Measurements from ENCODE around the gene HSPB6. TPM values are rescaled to one million over a fixed set of nuclear protein-coding genes. Genes with fewer than 3 reads are reported as not detected.
A peak's percentile ranks its signal among the peaks of the same experiment; 100 is the strongest.

Gene HSPB6
- total RNA-seq, 1 donor from 2014 or later = 0.49 TPM

DNA sequence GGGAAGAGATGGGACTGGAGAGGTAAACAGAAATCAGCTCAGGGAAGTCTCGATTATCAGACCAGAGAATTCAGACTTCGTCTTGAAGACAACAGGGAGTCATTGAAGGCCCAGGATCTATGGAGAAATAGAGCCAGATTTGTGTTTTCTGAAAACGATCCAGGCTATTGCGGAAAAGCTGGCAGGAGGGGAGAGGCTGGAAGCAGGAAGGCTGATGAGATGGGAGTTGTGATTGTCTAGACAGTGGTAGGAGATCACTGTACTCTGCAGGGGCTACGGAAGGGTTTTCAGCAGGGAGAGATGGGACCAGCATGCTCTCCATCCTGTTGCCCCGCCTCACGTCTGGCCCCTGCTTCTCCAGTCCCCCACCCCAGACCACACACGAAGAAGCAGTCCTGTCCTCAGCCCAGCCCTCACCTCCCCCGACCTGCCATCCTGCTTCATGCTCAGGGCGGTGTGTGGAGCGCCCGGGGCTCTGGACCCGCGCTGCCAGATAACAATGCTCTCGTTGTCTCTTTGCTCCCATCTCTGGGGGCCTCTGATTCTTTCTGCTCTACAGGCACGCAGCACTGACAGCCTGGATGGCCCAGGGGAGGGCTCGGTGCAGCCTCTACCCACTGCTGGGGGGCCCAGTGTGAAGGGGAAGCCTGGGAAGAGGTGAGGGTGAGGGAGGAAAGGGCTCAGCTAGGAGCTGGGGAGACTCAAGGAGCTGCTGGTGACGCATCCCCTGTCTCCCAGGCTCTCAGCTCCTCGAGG is 20.4 kb upstream of the HSPB6 start:
- Mint-ChIP-seq H3K36me3 (ENCODE audit: unreplicated experiment) (peaks cover 12% of the 10 kb centered on the region), H3K4me1 (ENCODE audit: low read depth, unreplicated experiment) (peaks cover 18% of the 10 kb centered on the region), H3K9me3 (ENCODE audit: unreplicated experiment) (peaks cover 15% of the 10 kb centered on the region), H3K27ac (ENCODE audit: unreplicated experiment) (peak overlapping the region; percentile 92), H3K4me3 (ENCODE audit: unreplicated experiment) (peak overlapping the region; percentile 94), H3K27me3 (ENCODE audit: unreplicated experiment) (peaks cover 25% of the 10 kb centered on the region)
- TF ChIP-seq, protein P1, sequence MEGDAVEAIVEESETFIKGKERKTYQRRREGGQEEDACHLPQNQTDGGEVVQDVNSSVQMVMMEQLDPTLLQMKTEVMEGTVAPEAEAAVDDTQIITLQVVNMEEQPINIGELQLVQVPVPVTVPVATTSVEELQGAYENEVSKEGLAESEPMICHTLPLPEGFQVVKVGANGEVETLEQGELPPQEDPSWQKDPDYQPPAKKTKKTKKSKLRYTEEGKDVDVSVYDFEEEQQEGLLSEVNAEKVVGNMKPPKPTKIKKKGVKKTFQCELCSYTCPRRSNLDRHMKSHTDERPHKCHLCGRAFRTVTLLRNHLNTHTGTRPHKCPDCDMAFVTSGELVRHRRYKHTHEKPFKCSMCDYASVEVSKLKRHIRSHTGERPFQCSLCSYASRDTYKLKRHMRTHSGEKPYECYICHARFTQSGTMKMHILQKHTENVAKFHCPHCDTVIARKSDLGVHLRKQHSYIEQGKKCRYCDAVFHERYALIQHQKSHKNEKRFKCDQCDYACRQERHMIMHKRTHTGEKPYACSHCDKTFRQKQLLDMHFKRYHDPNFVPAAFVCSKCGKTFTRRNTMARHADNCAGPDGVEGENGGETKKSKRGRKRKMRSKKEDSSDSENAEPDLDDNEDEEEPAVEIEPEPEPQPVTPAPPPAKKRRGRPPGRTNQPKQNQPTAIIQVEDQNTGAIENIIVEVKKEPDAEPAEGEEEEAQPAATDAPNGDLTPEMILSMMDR (IDR thresholded peaks at IDR 0.05; ENCODE audit: partially characterized antibody, unreplicated experiment) = no peak
- DNase-seq = no peak

DNA sequence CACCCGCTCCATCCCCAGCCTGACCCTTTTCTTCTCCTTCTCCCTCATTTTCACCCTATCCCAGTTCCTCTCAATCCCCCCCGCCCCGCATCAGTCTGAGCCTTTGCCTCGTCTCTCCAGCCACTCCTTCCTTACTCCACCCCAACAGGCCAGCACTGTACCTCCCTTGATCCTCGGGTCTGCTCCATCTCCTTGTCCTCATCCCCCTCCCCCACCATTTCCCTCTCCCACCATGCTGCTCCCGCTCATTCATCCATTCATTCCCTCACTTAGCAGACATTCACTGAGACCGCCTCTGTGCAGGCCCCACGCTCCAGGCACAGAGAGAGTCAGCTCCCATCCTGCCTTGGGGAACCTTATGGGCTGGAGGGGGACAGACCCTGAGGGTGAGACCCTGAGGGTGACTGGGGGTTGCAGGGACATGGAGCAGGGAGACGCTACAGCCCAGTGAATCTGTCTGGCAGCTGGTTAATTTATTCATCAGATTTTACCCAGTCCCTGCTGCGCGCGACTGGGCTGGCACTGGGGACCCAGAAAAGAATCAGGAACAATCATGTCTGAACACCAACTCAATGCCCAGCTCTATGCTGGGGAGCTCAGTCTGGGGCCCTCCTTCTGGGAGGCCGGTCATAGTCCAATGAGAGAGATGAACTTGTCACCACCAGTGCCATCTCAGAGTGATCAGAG is 19.4 kb upstream of the HSPB6 start:
- Mint-ChIP-seq H3K36me3 (ENCODE audit: unreplicated experiment) (peaks cover 12% of the 10 kb centered on the region), H3K4me1 (ENCODE audit: low read depth, unreplicated experiment) (peaks cover 18% of the 10 kb centered on the region), H3K4me3 (ENCODE audit: unreplicated experiment) (peak overlapping the region; percentile 94), H3K27me3 (ENCODE audit: unreplicated experiment) (peaks cover 25% of the 10 kb centered on the region), H3K27ac (ENCODE audit: unreplicated experiment) (peak overlapping the region; percentile 92), H3K9me3 (ENCODE audit: unreplicated experiment) (peaks cover 15% of the 10 kb centered on the region)
- no peak for DNase-seq
- TF ChIP-seq, protein P1 (IDR thresholded peaks at IDR 0.05; ENCODE audit: partially characterized antibody, unreplicated experiment) = no peak

DNA sequence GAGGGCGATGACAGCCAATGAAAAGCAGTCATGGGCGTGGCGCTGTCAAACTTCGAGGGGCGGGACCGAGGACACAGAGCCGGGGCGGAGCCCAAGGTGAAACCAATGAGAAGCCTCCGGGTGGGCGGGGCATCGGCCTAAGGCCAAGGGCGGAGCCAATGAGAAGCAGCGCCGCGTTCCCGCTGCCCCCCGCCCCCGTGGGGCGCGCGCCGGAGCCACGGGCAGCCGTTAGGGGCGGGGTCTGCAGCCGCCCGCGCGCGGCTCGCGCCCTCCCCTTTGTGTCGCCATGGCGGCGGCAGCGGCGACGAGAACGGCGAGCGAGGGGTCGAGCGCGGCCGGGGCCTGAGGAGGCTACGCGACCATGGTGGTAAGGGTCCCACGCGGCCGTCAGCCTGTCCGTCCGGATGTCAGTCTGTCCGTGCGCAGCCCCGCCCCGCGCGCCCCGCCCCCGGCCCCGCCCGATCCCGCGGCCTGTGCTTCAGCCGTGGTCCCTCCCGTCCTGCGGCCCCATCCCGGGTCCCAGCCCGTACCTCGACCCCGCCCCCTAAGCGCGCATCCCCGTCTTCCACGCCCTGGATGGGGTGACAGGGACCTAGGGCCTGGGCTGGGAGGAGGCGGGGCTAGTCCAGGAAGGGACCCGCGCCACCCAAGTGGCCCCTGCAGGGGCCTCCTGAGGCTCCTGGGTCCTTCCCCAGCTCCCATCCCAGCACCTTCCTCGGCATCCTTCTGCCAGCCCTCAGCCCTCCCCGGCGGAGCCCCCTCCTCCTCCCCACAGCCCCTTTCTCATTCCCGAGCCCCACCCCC is 18.7 kb upstream of the HSPB6 start, which contains the start of gene ARHGAP33:
TSS of gene ARHGAP33 (plus strand) at position 267 of the 804 bp plus-strand sequence. CDS start at position 362, 95 bp downstream.
- TF ChIP-seq, protein P1 (IDR thresholded peaks at IDR 0.05; ENCODE audit: partially characterized antibody, unreplicated experiment) = no peak
- Mint-ChIP-seq H3K4me3 (ENCODE audit: unreplicated experiment) (peak within 1 kb of the TSS; percentile 94), H3K27ac (ENCODE audit: unreplicated experiment) (peak within 1 kb of the TSS; percentile 92)

DNA sequence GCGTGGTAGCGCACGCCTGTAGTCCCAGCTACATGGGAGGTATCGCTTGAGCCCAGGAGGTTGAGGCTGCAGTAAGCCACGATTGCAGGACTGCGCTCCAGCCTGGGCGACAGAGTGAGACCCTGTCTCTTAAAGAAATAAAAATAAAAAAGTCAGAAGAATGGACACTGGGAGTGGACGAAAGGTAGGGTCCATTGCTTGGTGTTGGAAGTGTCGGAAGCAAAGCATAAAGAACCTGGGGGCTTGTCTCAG is 18.1 kb upstream of the HSPB6 start:
- Mint-ChIP-seq H3K27ac (ENCODE audit: unreplicated experiment) (peak overlapping the region; percentile 81), H3K27me3 (ENCODE audit: unreplicated experiment) (peaks cover 28% of the 10 kb centered on the region), H3K4me1 (ENCODE audit: low read depth, unreplicated experiment) (peaks cover 18% of the 10 kb centered on the region), H3K9me3 (ENCODE audit: unreplicated experiment) (peaks cover 15% of the 10 kb centered on the region), H3K4me3 (ENCODE audit: unreplicated experiment) (peak overlapping the region; percentile 87), H3K36me3 (ENCODE audit: unreplicated experiment) (peaks cover 12% of the 10 kb centered on the region)
- TF ChIP-seq, protein P1 (IDR thresholded peaks at IDR 0.05; ENCODE audit: partially characterized antibody, unreplicated experiment) = no peak
- no peak for DNase-seq

More for the DNA sequence above, 18.7 kb upstream of the HSPB6 start, which contains the start of gene ARHGAP33:
- H3K4me1 Mint-ChIP-seq (ENCODE audit: low read depth, unreplicated experiment) = peaks cover 18% of the 10 kb centered on the region
- H3K36me3 Mint-ChIP-seq (ENCODE audit: unreplicated experiment) = peaks cover 12% of the 10 kb centered on the region
- peaks cover 15% of the 10 kb centered on the region for H3K9me3 Mint-ChIP-seq (ENCODE audit: unreplicated experiment)
- H3K27me3 Mint-ChIP-seq (ENCODE audit: unreplicated experiment) = peaks cover 28% of the 10 kb centered on the region
- DNase-seq = peak; percentile 100

Measured in glutamatergic neuron (in vitro differentiated cells).